NT2/D1 (cell line): ENCODE results near the gene SEPTIN5.

ENCODE experiments used
- DNase-seq: peaks from one replicate; pipeline ENCODE4 v3.0.0-alpha.2; 2011; ENCODE audit warnings: low read depth, low spot score
- H3K27me3 ChIP-seq: 2 replicates; pipeline ENCODE4 v1.6.0; 2011; ENCODE audit warnings: mild to moderate bottlenecking; ENCODE audit not compliant: insufficient read length, insufficient read depth
- H3K36me3 ChIP-seq: 2 replicates; pipeline ENCODE4 v1.6.1; 2011; ENCODE audit warnings: mild to moderate bottlenecking, low read length, mixed read lengths; ENCODE audit not compliant: insufficient read depth, insufficient read length
- H3K4me1 ChIP-seq: 2 replicates; pipeline ENCODE4 v1.5.1; 2011; ENCODE audit not compliant: insufficient read depth, insufficient read length
- H3K4me3 ChIP-seq: 2 replicates; pipeline ENCODE4 v1.5.1; 2011; ENCODE audit warnings: low read depth; ENCODE audit not compliant: insufficient read length
- H3K9ac ChIP-seq: 2 replicates; pipeline ENCODE4 v1.6.0; 2011; ENCODE audit warnings: low read depth; ENCODE audit not compliant: insufficient read length
- H3K9me3 ChIP-seq: 2 replicates; pipeline ENCODE4 v1.5.1; 2011; ENCODE audit warnings: mild to moderate bottlenecking, low read length; ENCODE audit not compliant: insufficient read depth
- SUZ12 ChIP-seq: IDR thresholded peaks from 2 replicates; pipeline ENCODE4 v1.6.1; 2011; ENCODE audit not compliant: insufficient read length, insufficient read depth; ENCODE audit errors: extremely low read depth
- YY1 ChIP-seq: IDR thresholded peaks from 2 replicates; pipeline ENCODE4 v1.6.1; 2011; ENCODE audit not compliant: insufficient read length, insufficient read depth
- ZNF274 ChIP-seq: IDR thresholded peaks from 2 replicates; pipeline ENCODE4 v1.6.1; 2011; ENCODE audit warnings: mild to moderate bottlenecking, low read depth, low read length

Gene SEPTIN5

DNA sequence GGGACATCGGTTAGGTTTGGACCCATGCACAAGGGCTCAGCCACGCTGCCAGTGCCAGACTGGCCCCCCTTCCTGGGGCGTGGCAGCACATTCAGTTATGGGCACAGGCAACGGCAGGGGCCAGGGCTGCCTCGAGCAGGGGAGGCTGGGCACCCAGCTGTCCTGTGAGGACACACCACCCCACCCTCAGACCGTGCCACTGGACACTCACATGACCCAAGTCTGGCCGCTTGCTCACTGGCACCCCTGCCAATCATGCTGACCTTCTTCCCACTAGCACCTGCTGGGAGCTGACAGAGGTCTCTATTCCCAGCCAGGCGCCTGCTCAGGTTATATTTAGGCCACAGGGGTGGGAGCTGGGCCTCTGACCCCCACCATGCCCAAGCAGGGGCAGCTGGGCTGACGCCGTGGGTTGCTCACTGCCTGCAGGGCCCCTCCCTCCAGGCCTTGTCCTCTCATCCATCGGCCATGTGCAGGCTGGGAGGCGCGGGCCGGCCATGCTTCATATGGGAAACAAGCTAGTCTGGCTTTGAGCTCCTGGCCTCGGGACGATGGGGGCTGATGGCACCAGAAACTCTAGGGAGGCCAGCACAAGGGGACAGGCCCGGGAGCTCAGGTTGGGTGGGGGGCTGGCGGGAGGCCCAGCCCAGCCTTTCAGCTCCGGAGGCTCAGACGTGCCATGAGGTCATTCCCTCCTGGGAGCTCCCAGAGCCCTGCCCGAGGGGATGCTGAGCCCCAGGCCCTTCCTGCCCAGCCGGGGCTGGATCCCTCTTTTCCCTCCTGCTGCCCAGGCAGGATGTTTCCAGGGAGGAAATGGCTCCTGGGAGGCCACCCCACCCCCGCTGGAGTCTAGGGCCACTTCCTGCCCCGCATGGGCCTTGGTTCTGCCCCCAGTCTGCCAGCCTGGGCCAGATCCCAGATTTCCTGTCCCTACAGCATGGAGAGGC, 31.1 kb downstream of the SEPTIN5 start:
- Histone ChIP-seq H3K27me3 (no peaks in the 10 kb centered on the region), H3K9ac (no peak overlapping the region), H3K4me3 (no peak overlapping the region), H3K9me3 (no peaks in the 10 kb centered on the region), H3K4me1 (peaks cover 9% of the 10 kb centered on the region), H3K36me3 (no peaks in the 10 kb centered on the region)
- no peak for DNase-seq
- TF ChIP-seq ZNF274: no peak
- no peak for TF ChIP-seq SUZ12
- TF ChIP-seq YY1: no peak

DNA sequence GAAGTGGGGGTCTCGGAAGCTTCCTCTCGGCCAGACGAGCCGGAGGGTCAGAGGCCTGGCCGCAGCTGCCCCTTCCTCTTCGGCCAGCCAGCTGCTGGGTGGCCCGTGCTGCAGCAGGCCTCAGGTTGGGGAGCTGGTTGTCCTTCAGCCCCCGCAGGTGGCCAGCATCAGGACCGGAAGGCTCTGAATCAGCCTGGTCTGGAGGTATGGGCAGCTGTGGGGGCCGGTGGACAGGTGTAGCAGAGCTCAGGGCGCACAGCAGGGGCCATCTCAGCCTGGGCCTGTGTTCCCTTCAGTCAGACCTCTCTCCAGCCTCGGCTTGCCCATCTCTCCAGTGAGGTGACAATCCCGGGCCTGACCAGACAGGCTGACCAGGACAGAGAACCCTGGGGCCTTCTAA, 32.4 kb downstream of the SEPTIN5 start:
- Histone ChIP-seq H3K27me3 (no peaks in the 10 kb centered on the region), H3K4me3 (no peak overlapping the region), H3K9ac (no peak overlapping the region), H3K36me3 (no peaks in the 10 kb centered on the region), H3K4me1 (peaks cover 13% of the 10 kb centered on the region), H3K9me3 (no peaks in the 10 kb centered on the region)
- TF ChIP-seq SUZ12: no peak
- TF ChIP-seq YY1: no peak
- DNase-seq: no peak

DNA sequence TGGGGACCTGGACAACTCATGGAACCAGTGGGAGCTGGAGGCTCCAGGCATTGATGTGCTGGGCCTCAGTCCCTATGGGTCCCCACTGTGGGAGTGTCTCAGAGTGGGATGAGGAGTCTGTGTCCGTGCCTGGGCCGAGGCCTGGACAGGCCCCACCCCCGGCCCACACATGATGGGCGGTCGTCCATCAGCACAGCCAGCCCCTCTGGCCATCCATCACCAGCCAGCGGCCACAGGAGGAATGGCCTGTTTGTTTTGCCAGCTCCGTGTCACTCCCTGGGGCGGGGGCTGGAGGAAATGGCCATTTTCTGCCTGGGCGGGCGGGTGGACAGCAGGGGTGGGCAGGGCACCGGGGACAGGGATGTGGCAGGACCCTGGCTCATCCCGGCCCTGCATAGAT, 33.2 kb downstream of the SEPTIN5 start:
- Histone ChIP-seq H3K27me3 (no peaks in the 10 kb centered on the region), H3K36me3 (no peaks in the 10 kb centered on the region), H3K4me1 (peaks cover 17% of the 10 kb centered on the region), H3K9ac (no peak overlapping the region), H3K9me3 (no peaks in the 10 kb centered on the region), H3K4me3 (no peak overlapping the region)
- no peak for DNase-seq
- TF ChIP-seq ZNF274: no peak
- TF ChIP-seq YY1: no peak
- no peak for TF ChIP-seq SUZ12

DNA sequence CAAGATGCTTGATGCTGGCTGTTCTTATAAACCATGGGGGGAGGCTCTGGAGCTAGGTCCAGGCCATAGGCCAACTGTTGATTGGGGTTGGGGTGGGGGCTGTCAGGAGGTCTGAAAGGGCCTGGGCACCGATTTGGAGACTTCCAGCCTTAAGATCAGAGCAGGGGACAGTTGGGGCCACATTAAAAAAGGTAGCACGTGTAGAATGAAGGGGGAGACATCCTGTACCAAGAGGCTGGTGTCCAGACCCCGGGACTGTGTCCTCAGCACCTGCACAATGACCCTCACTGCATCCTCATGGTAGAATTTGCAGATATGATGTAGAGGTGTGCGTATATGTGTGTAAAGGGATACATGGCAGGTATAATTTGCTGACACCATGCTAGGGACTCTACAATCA, 33.8 kb downstream of the SEPTIN5 start:
- no peak overlapping the region for H3K9ac ChIP-seq
- H3K36me3 ChIP-seq: no peaks in the 10 kb centered on the region
- TF ChIP-seq YY1 (no peak), SUZ12 (no peak), ZNF274 (no peak)
- no peaks in the 10 kb centered on the region for H3K9me3 ChIP-seq
- peaks cover 3% of the 10 kb centered on the region for H3K27me3 ChIP-seq
- no peak for DNase-seq
- H3K4me1 ChIP-seq: peaks cover 22% of the 10 kb centered on the region
- H3K4me3 ChIP-seq: no peak overlapping the region

DNA sequence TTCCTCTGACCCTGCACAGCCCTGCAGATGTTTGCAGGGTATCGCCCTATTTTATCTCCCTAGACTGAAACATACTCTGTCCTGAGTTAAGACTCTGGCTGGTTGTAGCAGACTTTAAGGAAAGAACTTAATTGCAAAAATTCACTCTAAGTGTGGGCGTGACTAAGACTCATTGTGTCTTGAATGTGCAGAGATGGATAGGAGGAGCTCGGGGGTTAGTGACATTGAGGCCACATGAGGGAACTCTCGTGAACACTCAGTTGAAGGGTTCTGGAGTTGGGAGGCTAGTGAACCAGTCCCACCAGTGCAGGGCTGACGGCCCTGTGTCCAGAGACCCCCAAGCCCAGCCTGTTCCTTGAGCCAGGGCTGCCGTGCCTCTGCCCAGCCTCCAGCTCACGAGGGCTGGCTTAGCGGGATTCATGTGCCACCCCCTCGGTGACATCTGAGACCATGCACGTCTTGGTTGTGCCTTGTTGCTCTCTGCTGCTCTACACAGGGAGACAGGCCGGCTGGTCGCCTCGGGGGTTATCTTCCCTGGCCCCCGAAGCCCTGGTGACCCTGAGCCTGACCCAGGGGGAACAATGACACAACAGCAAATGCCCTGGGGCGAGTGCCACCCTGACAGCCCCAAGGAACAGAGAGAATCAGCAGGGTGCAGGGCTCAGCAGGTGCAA, 34.8 kb downstream of the SEPTIN5 start:
- Histone ChIP-seq H3K9me3 (no peaks in the 10 kb centered on the region), H3K36me3 (no peaks in the 10 kb centered on the region), H3K4me3 (no peak overlapping the region), H3K27me3 (peaks cover 13% of the 10 kb centered on the region), H3K4me1 (peaks cover 25% of the 10 kb centered on the region), H3K9ac (no peak overlapping the region)
- no peak for DNase-seq
- no peak for TF ChIP-seq ZNF274
- no peak for TF ChIP-seq YY1
- TF ChIP-seq SUZ12: no peak

DNA sequence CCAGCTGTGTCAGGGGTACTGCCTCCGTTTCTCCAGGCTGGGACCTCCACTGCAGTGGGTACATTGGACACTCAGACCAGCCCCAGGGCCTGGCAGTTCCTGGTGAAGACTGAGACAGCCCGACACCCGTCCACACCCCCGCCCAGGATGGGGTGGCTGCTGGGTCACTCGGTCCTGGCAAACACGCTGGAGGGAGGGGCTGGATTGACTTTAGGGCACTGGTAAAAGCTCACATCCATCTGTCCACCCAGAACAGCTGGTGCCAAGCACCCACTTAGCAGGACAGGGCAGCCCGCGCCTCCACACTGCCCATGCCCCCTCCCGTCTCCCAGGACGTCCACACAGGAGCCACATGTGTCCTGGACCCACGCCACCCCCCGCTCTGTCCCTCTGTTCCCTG, 35.6 kb downstream of the SEPTIN5 start:
- no peaks in the 10 kb centered on the region for H3K36me3 ChIP-seq
- DNase-seq: no peak
- peaks cover 25% of the 10 kb centered on the region for H3K4me1 ChIP-seq
- no peak overlapping the region for H3K4me3 ChIP-seq
- no peaks in the 10 kb centered on the region for H3K9me3 ChIP-seq
- TF ChIP-seq ZNF274 (no peak), YY1 (no peak), SUZ12 (no peak)
- peaks cover 20% of the 10 kb centered on the region for H3K27me3 ChIP-seq
- no peak overlapping the region for H3K9ac ChIP-seq
